Epidermal melanocyte (primary cell): ENCODE data around the gene ADORA2A.

ENCODE experiments used
- DNase-seq: peaks from one replicate; pipeline ENCODE4 v3.0.0; 2011; ENCODE audit warnings: low spot score; ENCODE audit not compliant: insufficient read length

Gene ADORA2A

GRCh38 chr22:24403346-24403745 lies 24.1 kb upstream of the ADORA2A start:
- DNase-seq, result no peak

- no peak for DNase-seq
These were observed 22.7 kb upstream of the ADORA2A start for GRCh38 chr22:24404561-24405275.

- no peak for DNase-seq
These were observed 21.6 kb upstream of the ADORA2A start for GRCh38 chr22:24405631-24406321.

- DNase-seq, result peak; percentile 4
These were observed 20.8 kb upstream of the ADORA2A start for GRCh38 chr22:24406322-24407277.

- peak; percentile 4 for DNase-seq
These were observed 20.1 kb upstream of the ADORA2A start for GRCh38 chr22:24407278-24407665.

- DNase-seq, result no peak
These were observed 19.5 kb upstream of the ADORA2A start for GRCh38 chr22:24407884-24408283.

GRCh38 chr22:24408630-24409029 lies 18.8 kb upstream of the ADORA2A start:
- no peak for DNase-seq

GRCh38 chr22:24409707-24410106 lies 17.7 kb upstream of the ADORA2A start:
- DNase-seq, result no peak

- no peak for DNase-seq
These were observed 17.1 kb upstream of the ADORA2A start for GRCh38 chr22:24410110-24410856.

GRCh38 chr22:24411256-24412004 lies 16.0 kb upstream of the ADORA2A start:
- DNase-seq, result no peak

GRCh38 chr22:24412274-24412673 lies 15.1 kb upstream of the ADORA2A start:
- DNase-seq, result no peak

GRCh38 chr22:24413271-24413670 lies 14.1 kb upstream of the ADORA2A start:
- DNase-seq, result no peak

- DNase-seq, result no peak
These were observed 13.5 kb upstream of the ADORA2A start for GRCh38 chr22:24413736-24414385.

GRCh38 chr22:24414523-24414922 lies 12.9 kb upstream of the ADORA2A start:
- DNase-seq, result peak; percentile 64

- DNase-seq, result no peak
These were observed 12.1 kb upstream of the ADORA2A start for GRCh38 chr22:24414984-24415945.

GRCh38 chr22:24416095-24416494 lies 11.3 kb upstream of the ADORA2A start:
- DNase-seq, result peak; percentile 78

- DNase-seq, result no peak
These were observed 10.8 kb upstream of the ADORA2A start for GRCh38 chr22:24416611-24417010.

GRCh38 chr22:24417200-24417599 lies 10.2 kb upstream of the ADORA2A start:
- no peak for DNase-seq
